GM11168 (cell line): ENCODE results near the gene NRAS.

Experiments
- in situ Hi-C: fragments of 300-500 bp; cut with MboI; formaldehyde crosslinking; loops from one replicate; pipeline ENCODE4 v1.12.0; 2022; ENCODE audit warnings: low sequenced_read_pairs; ENCODE audit not compliant: unreplicated experiment

The NRAS gene

GRCh38 chr1:114691061-114691460 lies 25.5 kb downstream of the NRAS start:
- in situ Hi-C loops: no loop called here

GRCh38 chr1:114690148-114690547 lies 26.4 kb downstream of the NRAS start:
- in situ Hi-C loops: no loop called here

- in situ Hi-C loops: no loop called here
Observed at GRCh38 chr1:114688526-114688925, 28.0 kb downstream of the NRAS start.

GRCh38 chr1:114685851-114686250 lies 30.7 kb downstream of the NRAS start:
- in situ Hi-C loops: no loop called here

- in situ Hi-C loops: no loop called here
Observed at GRCh38 chr1:114677691-114678090, 38.9 kb downstream of the NRAS start.

GRCh38 chr1:114676115-114676514 lies 40.5 kb downstream of the NRAS start:
- in situ Hi-C loops: no loop called here

- in situ Hi-C loops: no loop called here
Observed at GRCh38 chr1:114671939-114672275, 44.7 kb downstream of the NRAS start.

GRCh38 chr1:114671011-114671938 lies 45.3 kb downstream of the NRAS start:
- in situ Hi-C loops: no loop called here

GRCh38 chr1:114670083-114671010 lies 46.2 kb downstream of the NRAS start:
- in situ Hi-C loops: no loop called here

GRCh38 chr1:114669562-114670082 lies 46.9 kb downstream of the NRAS start, which contains the start of gene DENND2C:
DENND2C (minus strand) TSS chr1:114670049; CDS start chr1:114625984, 44,065 bp downstream.
- in situ Hi-C loops: no loop called here

- in situ Hi-C loops: no loop called here
Observed at GRCh38 chr1:114668784-114669561, 47.6 kb downstream of the NRAS start.

- in situ Hi-C loops: no loop called here
Observed at GRCh38 chr1:114668373-114668772, 48.2 kb downstream of the NRAS start.

- in situ Hi-C loops: no loop called here
Observed at GRCh38 chr1:114666954-114667353, 49.6 kb downstream of the NRAS start.

- in situ Hi-C loops: no loop called here
Observed at GRCh38 chr1:114660238-114660637, 56.3 kb downstream of the NRAS start.
